Right forelimb (tissue), 1 donor: Measurements from ENCODE around the gene NRBF2.
"Not testable (repeated sequence)": the region's sequence is repeated elsewhere in the genome, so short reads cannot be mapped to it uniquely, and the experiment has no call there.

Experiments
- DNase-seq: peaks from one replicate; pipeline ENCODE4 v3.0.0-alpha.2; 2018

The NRBF2 gene

DNA sequence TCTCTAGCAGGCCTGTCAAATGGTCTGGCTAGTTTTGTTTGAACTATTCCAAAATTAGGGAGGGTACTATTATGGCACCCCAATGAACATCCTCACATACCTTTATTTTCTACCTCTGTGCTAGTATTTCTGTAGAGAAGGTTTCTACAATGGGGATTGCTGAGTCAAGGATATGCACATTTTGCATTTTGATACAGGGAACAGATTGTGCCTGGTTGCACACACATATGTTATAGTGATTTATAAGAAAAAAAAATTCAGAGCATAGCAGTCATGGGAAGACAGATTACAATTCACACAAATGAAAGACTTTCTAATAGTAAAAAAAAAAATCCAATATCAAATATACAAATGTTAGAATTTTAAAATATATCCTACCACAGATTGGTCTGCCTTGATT is 14.1 kb upstream of the NRBF2 start:
- DNase-seq, result no peak

GRCh38 chr10:63120554-63120953 is 12.6 kb upstream of the NRBF2 start:
- no peak for DNase-seq

- DNase-seq, result no peak
Measured at GRCh38 chr10:63123727-63124362, 9.3 kb upstream of the NRBF2 start.

GRCh38 chr10:63125459-63125858 is 7.7 kb upstream of the NRBF2 start:
- no peak for DNase-seq

GRCh38 chr10:63128443-63128842 is 4.7 kb upstream of the NRBF2 start:
- DNase-seq, result no peak

DNA sequence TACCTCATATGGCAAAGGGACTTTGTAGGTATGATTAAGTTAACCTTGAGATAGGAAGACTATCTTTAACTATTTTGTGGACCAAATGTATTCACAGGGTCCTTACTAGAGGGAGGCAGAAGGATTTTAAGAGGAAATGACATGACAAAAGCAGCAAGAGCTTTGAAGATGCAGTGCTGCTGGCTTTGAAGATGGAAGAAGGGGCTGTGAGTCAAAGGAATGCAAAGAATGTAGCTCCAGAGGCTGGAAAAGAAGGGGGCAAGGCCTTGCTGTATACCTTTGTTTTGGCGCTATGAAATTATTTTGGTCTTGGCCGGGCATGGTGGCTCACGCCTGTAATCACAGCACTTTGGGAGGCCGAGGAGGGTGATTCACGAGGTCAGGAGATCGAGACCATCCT is 3.2 kb upstream of the NRBF2 start:
- DNase-seq, result no peak

GRCh38 chr10:63132651-63133055 is 475 bp upstream of the NRBF2 start:
- no peak for DNase-seq

- DNase-seq, result no peak
Measured at GRCh38 chr10:63133821-63134557, 861 bp downstream of the NRBF2 start.

- no peak for DNase-seq
Measured at GRCh38 chr10:63137306-63137705, 4.2 kb downstream of the NRBF2 start.

GRCh38 chr10:63140077-63140476 is 6.9 kb downstream of the NRBF2 start:
- no peak for DNase-seq

DNA sequence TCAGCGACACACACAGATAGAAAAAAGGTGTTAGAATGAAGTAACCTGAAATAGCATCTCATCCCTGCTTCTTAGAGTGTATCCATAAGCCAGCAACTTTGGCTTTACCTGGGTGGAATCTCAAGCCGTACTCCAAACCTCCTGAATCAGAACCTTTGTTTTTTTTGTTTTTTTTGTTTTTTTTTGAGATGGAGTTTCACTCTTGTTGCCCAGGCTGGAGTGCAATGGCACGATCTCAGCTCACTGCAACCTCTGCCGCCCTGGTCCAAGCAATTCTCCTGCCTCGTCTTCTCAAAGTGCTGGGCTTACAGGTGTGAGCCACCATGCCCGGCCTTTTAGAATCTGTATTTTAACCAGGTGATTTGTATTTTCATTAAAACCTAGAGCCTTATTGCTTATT is 9.0 kb downstream of the NRBF2 start:
- DNase-seq, result no peak

DNA sequence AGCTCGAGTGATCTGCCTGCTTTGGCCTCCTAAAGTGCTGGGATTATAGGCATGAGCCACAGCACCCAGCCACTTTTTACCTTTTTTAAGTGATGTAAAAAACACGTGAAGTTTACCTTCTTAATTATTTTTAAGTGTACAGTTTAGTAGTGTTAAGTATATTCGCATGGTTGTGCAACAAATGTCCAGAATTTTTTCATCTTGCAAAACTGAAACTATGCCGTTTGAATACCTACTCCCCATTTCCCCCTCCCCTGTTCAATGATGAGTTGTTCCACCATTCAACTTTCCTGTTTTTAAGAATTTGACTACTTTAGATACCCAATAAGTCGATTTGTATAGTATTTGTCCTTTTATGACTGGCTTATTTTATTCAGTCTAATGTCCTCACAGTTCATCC is 10.9 kb downstream of the NRBF2 start:
- no peak for DNase-seq

DNA sequence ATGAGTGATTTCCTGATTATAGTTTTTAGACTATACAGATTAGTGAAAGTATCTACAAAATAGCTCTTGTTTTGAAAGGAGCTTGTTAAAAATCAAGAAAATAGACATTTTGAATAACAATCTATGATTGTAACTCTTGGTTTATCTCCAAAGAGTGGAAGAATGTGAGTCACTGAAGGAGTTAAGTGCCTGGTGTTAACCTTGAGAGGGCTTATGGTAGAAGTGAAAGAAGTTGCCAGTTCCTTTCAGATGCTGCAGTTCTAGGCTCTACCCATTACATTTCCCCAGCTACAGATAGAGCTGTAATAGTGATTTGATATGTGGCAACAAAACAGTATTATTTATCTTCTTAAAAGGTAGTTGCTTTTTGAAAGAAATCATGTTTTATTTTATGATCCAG is 12.7 kb downstream of the NRBF2 start:
- no peak for DNase-seq

DNA sequence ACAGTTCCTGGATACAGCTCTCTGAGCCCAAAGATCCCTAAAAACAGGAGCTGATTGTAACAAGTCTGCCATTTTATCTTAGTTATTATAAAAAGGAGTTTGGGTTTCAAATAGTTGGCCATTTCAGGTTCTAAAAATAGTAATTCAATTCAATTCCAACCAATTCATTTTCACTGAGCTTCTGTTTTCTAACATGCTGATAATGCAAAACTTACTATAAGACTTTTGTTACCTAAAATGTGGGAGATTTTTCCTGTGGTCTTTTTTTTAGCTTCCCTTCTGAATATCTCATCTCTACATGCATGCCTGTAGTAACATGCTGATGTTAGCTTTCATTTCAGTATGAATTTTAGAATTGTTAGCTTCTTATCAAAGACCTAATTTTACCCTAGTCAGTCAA is 13.4 kb downstream of the NRBF2 start:
- no peak for DNase-seq

DNA sequence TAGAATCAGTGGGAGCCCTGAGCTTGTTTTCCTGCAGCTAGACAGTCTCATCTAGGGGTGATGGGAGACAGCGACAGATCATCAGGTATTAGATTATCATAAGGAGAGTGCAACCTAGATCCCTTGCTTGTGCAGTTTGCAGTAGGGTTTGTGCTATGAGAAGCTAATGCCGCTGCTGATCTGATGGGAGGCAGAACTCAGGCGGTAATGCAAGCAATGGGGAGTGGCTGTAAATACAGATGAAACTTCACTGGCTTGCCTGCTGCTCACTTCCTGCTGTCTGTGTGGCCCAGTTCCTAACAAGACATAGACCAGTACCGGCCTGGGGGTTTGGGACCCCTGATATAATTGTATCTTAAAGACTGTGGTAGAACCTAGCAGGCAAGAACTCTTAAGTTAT is 17.6 kb downstream of the NRBF2 start:
- no peak for DNase-seq

DNA sequence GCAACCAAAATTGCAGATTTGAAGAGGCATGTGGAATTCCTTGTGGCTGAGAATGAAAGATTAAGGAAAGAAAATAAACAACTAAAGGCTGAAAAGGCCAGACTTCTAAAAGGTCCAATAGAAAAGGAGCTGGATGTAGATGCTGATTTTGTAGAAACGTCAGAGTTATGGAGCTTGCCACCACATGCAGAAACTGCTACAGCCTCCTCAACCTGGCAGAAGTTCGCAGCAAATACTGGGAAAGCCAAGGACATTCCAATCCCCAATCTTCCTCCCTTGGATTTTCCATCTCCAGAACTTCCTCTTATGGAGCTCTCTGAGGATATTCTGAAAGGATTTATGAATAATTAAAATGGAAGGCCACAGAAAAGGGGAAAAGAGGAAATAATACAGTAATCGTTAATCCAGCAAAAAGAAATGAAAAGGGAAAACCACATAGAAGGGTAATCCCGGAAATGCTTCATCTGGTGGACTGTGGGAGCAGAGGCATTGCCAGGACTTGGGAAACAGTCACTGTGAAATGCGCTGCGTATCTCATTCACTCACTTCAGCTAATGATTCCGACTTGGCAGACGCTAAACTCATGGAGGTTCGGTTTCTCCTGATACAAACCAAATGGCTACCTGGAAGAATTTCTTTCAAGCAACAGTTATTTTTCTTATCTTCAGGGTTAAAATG is 20.9 kb downstream of the NRBF2 start:
- not testable (repeated sequence) for DNase-seq

DNA sequence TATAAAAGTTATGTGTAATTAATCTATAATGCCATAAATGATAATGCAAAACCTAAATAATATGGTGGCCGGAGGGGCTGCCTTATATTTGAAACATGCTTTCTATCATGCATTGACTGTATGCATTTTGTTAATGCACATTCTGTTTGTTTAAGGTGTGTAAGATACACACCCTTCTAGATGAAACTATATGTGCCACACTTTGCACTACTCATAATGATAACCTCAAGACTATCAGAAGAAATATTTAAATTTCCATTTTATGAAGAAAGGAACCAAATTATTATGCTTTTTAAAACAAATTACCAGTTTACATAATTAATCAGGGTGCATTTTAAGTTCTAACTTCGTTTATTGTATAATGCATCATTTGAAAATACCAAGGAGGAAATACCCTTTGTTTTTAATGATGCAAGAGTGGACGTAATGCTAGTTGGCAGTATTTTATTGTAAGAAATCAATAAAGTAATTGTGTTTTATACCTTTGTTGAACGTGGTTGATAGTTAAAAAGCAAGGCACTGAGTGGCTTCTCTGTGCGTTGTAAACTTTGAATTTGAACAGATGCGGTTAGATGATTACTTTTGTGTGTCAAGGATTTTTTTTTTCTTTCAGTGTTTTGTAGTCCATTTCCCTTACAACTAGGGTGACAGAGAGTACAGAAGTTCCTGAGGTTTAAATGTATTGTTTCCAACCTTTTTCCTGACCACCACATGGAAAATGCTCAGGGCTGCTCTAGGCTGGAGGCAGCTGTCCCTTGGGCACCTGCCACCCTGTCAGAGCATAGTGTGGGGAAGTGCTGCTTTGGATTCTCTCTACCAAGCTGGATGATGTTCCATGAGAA is 21.6 kb downstream of the NRBF2 start:
- no peak for DNase-seq

DNA sequence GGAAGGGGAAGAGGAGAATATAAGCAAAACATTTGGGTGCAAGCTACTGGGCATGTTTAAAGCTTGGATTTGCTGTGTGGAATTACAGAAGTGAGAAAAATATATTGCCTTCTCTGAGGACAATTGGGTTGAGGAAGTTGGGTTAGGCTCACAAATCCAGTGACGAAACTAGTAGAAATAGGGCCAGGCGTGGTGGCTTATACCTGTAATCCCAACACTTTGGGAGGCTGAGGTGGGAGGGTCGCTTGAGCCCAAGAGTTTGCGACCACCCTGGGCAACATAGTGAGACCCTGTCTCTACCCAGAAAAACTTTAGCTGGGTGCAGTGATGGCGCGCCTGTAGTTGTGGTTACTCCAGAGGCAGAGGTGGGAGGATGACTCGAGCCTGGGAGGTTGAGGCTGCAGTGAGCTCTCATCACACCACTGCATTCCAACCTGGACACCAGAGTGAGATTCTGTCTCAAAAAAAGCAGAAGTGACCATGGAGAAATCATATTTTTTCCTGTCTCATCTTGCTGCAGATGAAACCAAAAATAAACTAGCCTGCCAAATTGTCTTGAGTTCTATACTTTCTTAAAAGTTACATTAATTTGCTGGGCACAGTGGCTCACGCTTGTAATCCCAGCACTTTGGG is 22.4 kb downstream of the NRBF2 start:
- DNase-seq, result no peak

GRCh38 chr10:63156236-63156635 is 23.1 kb downstream of the NRBF2 start:
- DNase-seq, result no peak

DNA sequence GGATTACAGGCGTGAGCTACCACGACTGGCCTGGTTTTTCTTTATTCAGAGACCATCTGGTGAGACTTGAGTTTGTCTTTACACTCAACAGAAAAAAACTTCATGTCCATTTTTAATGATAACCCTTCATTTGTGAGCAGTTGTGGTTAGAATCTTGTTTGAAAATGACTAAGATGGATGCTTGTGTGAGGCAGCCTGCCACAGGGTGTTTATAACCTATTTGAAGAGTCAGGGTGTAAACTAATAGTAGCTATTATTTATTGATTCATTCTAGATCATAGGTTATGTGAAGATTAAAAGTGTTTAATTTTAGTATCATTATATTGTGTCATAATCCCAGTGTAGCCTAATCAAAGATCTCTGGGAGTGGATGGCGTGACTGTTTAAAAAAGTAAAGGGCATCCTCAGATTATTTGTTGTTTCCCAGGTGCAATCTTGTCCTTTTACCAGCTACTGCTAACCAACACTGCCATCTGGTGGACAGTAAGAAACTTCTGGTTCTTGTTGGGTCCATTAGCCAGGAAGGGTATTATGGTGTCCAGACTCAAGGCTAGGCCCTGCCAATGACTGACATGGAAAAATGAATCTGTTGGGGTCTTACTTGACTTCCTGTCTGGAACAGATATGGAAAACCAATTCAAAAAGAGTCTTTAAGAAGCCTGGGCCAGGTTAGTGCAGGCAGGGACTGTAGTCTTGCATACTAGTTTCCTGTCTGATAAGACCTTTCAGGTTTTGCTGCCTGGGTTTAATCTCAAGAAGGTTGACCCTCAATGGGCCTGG is 24.9 kb downstream of the NRBF2 start:
- DNase-seq, result peak; percentile 60

GRCh38 chr10:63161592-63161991 is 28.5 kb downstream of the NRBF2 start:
- no peak for DNase-seq

DNA sequence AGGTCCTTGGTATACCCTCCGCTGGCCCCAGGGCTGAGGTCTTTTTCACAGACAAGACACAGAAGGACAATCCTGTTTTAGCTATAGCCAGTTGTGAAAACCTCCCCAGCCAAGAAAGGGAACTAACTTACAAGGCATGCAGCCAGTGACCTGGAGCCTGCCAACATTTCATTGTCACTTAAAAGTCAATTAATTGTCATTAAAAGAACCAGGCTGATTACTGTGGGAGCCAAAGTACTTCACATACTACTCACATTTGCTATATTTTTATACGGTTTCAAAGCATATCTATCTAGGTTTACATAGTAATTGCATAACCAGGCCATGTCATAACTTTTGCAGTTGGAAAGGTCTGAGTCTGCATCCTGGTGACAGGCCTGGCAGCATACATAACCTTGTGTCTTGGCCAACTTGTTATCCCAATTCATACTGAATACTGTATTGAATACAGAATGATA is 31.1 kb downstream of the NRBF2 start:
- no peak for DNase-seq
